HG03135 (cell line): ENCODE measurements around the gene PFKL.
"Not testable (repeated sequence)": the region's sequence is repeated elsewhere in the genome, so short reads cannot be mapped to it uniquely, and the experiment has no call there.

Experiments used
- ATAC-seq: cut with Tn5 transposase; IDR thresholded peaks from one replicate; pipeline ENCODE4 v1.9.1; 2021; ENCODE audit warnings: mild to moderate bottlenecking, moderate library complexity; ENCODE audit not compliant: unreplicated experiment

Gene PFKL

GRCh38 chr21:44354775-44355771 lies 55.2 kb downstream of the PFKL start:
- no peak for ATAC-seq

- ATAC-seq: no peak
Measured at GRCh38 chr21:44356160-44356559, 56.3 kb downstream of the PFKL start.

- ATAC-seq: no peak
Measured at GRCh38 chr21:44356636-44357035, 56.8 kb downstream of the PFKL start.

- ATAC-seq: no peak
Measured at GRCh38 chr21:44357064-44357837, 57.4 kb downstream of the PFKL start.

- ATAC-seq: no peak
Measured at GRCh38 chr21:44359396-44359795, 59.5 kb downstream of the PFKL start.

- no peak for ATAC-seq
Measured at GRCh38 chr21:44360159-44360558, 60.3 kb downstream of the PFKL start.

GRCh38 chr21:44361903-44362302 lies 62.0 kb downstream of the PFKL start:
- ATAC-seq: not testable (repeated sequence)

- ATAC-seq: no peak
Measured at GRCh38 chr21:44363278-44363677, 63.4 kb downstream of the PFKL start.

GRCh38 chr21:44364151-44365053 lies 64.5 kb downstream of the PFKL start:
- no peak for ATAC-seq

- ATAC-seq: no peak
Measured at GRCh38 chr21:44365251-44365966, 65.6 kb downstream of the PFKL start.

GRCh38 chr21:44365967-44366585 lies 66.2 kb downstream of the PFKL start:
- no peak for ATAC-seq

- ATAC-seq: no peak
Measured at GRCh38 chr21:44366586-44367211, 66.8 kb downstream of the PFKL start.

- no peak for ATAC-seq
Measured at GRCh38 chr21:44368711-44369446, 69.0 kb downstream of the PFKL start.

- ATAC-seq: no peak
Measured at GRCh38 chr21:44370027-44370735, 70.3 kb downstream of the PFKL start.

- no peak for ATAC-seq
Measured at GRCh38 chr21:44370786-44371410, 71.0 kb downstream of the PFKL start.

GRCh38 chr21:44371596-44371995 lies 71.7 kb downstream of the PFKL start:
- no peak for ATAC-seq

GRCh38 chr21:44372616-44373015 lies 72.8 kb downstream of the PFKL start:
- ATAC-seq: no peak
